Mesenchymal stem cell (in vitro differentiated cells and primary cell): ENCODE data around the gene MXI1.
"Not testable (repeated sequence)": the region's sequence is repeated elsewhere in the genome, so short reads cannot be mapped to it uniquely, and the experiment has no call there.

Experiments used
- DNase-seq: peaks from one replicate; pipeline ENCODE4 v3.0.0-alpha.2; 2013
- H2AFZ ChIP-seq: one replicate; pipeline ENCODE4 v1.6.1; 2013; ENCODE audit warnings: low read depth, mild to moderate bottlenecking, control low read depth, inconsistent platforms, low read length, moderate library complexity
- H2AK5ac ChIP-seq: 2 replicates; pipeline ENCODE4 v1.6.1; 2013; ENCODE audit warnings: low read length, moderate library complexity, mild to moderate bottlenecking, inconsistent platforms; ENCODE audit not compliant: severe bottlenecking
- H2BK120ac ChIP-seq: one replicate; pipeline ENCODE4 v1.6.1; 2013; ENCODE audit warnings: low read depth, mild to moderate bottlenecking, inconsistent platforms, low read length, moderate library complexity
- H2BK12ac ChIP-seq, 2 experiments: one replicate each; pipeline ENCODE4 v1.6.1; 2013; ENCODE audit warnings: inconsistent platforms in 2 of 2, low read length in 2 of 2, mild to moderate bottlenecking in 2 of 2, moderate library complexity in 2 of 2, control low read depth in 1 of 2
- H2BK15ac ChIP-seq: one replicate; pipeline ENCODE4 v1.6.1; 2013; ENCODE audit warnings: mild to moderate bottlenecking, low read depth, inconsistent platforms; ENCODE audit not compliant: poor library complexity, severe bottlenecking
- H2BK5ac ChIP-seq: 2 replicates; pipeline ENCODE4 v1.6.1; 2013; ENCODE audit warnings: low read depth, mild to moderate bottlenecking, low read length, control low read depth, inconsistent platforms; ENCODE audit not compliant: poor library complexity, severe bottlenecking
- H3K14ac ChIP-seq, 2 experiments: one replicate each; pipeline ENCODE4 v1.6.1; 2013; ENCODE audit warnings: inconsistent platforms in 2 of 2, low read length in 2 of 2, control low read depth in 1 of 2, mild to moderate bottlenecking in 1 of 2, moderate library complexity in 1 of 2
- H3K18ac ChIP-seq, 2 experiments: one replicate each; pipeline ENCODE4 v1.6.1; 2013; ENCODE audit warnings: inconsistent platforms in 2 of 2, low read length in 2 of 2, control low read depth in 1 of 2, low read depth in 1 of 2, mild to moderate bottlenecking in 1 of 2
- H3K23ac ChIP-seq, 2 experiments: one replicate each; pipeline ENCODE4 v1.6.1; 2013; ENCODE audit warnings: inconsistent platforms in 2 of 2, low read length in 2 of 2, mild to moderate bottlenecking in 2 of 2, moderate library complexity in 2 of 2, control low read depth in 1 of 2
- H3K27ac ChIP-seq: 2 replicates; pipeline ENCODE4 v1.5.1; 2013; ENCODE audit warnings: mild to moderate bottlenecking, moderate library complexity, low read length, control low read depth, inconsistent platforms; ENCODE audit not compliant: poor library complexity, severe bottlenecking
- H3K27me3 ChIP-seq, 2 experiments: 2 replicates each; pipeline versions ENCODE4 v1.6.1 to v1.7.0; 2013; ENCODE audit warnings: low read length in 2 of 2, mild to moderate bottlenecking in 2 of 2, moderate library complexity in 2 of 2, control low read depth in 1 of 2, inconsistent platforms in 1 of 2; ENCODE audit not compliant: control insufficient read depth in 1 of 2, insufficient read depth in 1 of 2
- H3K36me3 ChIP-seq, 2 experiments: 2 replicates each; pipeline versions ENCODE4 v1.6.1 to v1.7.0; 2013; ENCODE audit warnings: low read length in 2 of 2, control low read depth in 1 of 2, inconsistent platforms in 1 of 2, low read depth in 1 of 2, mild to moderate bottlenecking in 1 of 2; ENCODE audit not compliant: insufficient read depth in 2 of 2, control insufficient read depth in 1 of 2
- H3K4ac ChIP-seq, 2 experiments: one replicate each; pipeline ENCODE4 v1.6.1; 2013; ENCODE audit warnings: inconsistent platforms in 2 of 2, low read length in 2 of 2, mild to moderate bottlenecking in 2 of 2, moderate library complexity in 2 of 2, control low read depth in 1 of 2, low read depth in 1 of 2
- H3K4me1 ChIP-seq: 2 replicates; pipeline ENCODE4 v1.6.1; 2013; ENCODE audit warnings: low read depth, low read length, control low read depth; ENCODE audit not compliant: control insufficient read depth, insufficient read depth
- H3K4me2 ChIP-seq: 2 replicates; pipeline ENCODE4 v1.6.1; 2013; ENCODE audit warnings: low read length, mild to moderate bottlenecking, inconsistent platforms; ENCODE audit not compliant: poor library complexity, severe bottlenecking
- H3K4me3 ChIP-seq, 2 experiments: 2 replicates each; pipeline versions ENCODE4 v1.5.1 to v1.7.0; 2013; ENCODE audit warnings: low read length in 2 of 2, mild to moderate bottlenecking in 2 of 2, control low read depth in 1 of 2, low read depth in 1 of 2; ENCODE audit not compliant: insufficient read depth in 1 of 2
- H3K79me1 ChIP-seq: replicated peaks from 2 replicates; pipeline ENCODE4 v1.6.1; 2013; ENCODE audit warnings: mild to moderate bottlenecking, control low read depth, low read length, inconsistent platforms; ENCODE audit not compliant: poor library complexity, severe bottlenecking
- H3K9ac ChIP-seq: 2 replicates; pipeline ENCODE4 v1.7.0; 2013; ENCODE audit warnings: mild to moderate bottlenecking, low read length, moderate library complexity
- H3K9me3 ChIP-seq: 2 replicates; pipeline ENCODE4 v1.7.0; 2013; ENCODE audit warnings: mild to moderate bottlenecking, low read length; ENCODE audit not compliant: control insufficient read depth
- H4K8ac ChIP-seq: one replicate; pipeline ENCODE4 v1.6.1; 2013; ENCODE audit warnings: inconsistent platforms, mild to moderate bottlenecking, low read length, moderate library complexity
- H4K91ac ChIP-seq: one replicate; pipeline ENCODE4 v1.6.1; 2013; ENCODE audit warnings: mild to moderate bottlenecking, low read length, inconsistent platforms
- WGBS: methylation state at CpG from one replicate; pipeline ENCODE4 v1.1.7; 2013; ENCODE audit warnings: mixed read lengths; 5-methylcytosine and 5-hydroxymethylcytosine counted together

Gene MXI1

GRCh38 chr10:110241841-110242240 is 34.4 kb downstream of the MXI1 start:
- H3K4me3 ChIP-seq = no peak overlapping the region
- H3K27ac ChIP-seq = no peak overlapping the region
- peaks cover 0 to 21% of the 10 kb centered on the region in 2 experiments for H3K36me3 ChIP-seq
- no peak overlapping the region for H4K8ac ChIP-seq
- no peaks in the 10 kb centered on the region for H3K27me3 ChIP-seq
- H3K23ac ChIP-seq = no peak overlapping the region
- no peak overlapping the region for H3K14ac ChIP-seq
- no peak overlapping the region for H2BK5ac ChIP-seq
- no peak overlapping the region for H4K91ac ChIP-seq
- H3K4me1 ChIP-seq = no peaks in the 10 kb centered on the region
- H2AFZ ChIP-seq = no peak overlapping the region
- DNase-seq = no peak
- no peak overlapping the region for H2BK12ac ChIP-seq
- no peak overlapping the region for H3K9ac ChIP-seq
- no peak overlapping the region for H3K18ac ChIP-seq
- H3K4me2 ChIP-seq = no peak overlapping the region
- H2AK5ac ChIP-seq = no peak overlapping the region
- H2BK120ac ChIP-seq = no peak overlapping the region
- H3K9me3 ChIP-seq = no peaks in the 10 kb centered on the region
- no peak overlapping the region for H3K4ac ChIP-seq
- 15% methylated on average over 1 of the region's 2 CpGs for WGBS
- H3K79me1 ChIP-seq = peaks cover 6% of the 10 kb centered on the region
- no peak overlapping the region for H2BK15ac ChIP-seq

GRCh38 chr10:110242511-110242910 is 35.1 kb downstream of the MXI1 start:
- H3K4ac ChIP-seq = no peak overlapping the region
- H3K18ac ChIP-seq = no peak overlapping the region
- H3K4me2 ChIP-seq = no peak overlapping the region
- H2BK12ac ChIP-seq = no peak overlapping the region
- no peak overlapping the region for H3K9ac ChIP-seq
- no peak overlapping the region for H2AK5ac ChIP-seq
- WGBS = 89% methylated on average over 1 of the region's 1 CpG
- H2BK5ac ChIP-seq = no peak overlapping the region
- H3K27ac ChIP-seq = no peak overlapping the region
- no peak overlapping the region for H2AFZ ChIP-seq
- H3K9me3 ChIP-seq = no peaks in the 10 kb centered on the region
- H2BK120ac ChIP-seq = no peak overlapping the region
- no peak for DNase-seq
- H3K4me1 ChIP-seq = no peaks in the 10 kb centered on the region
- H3K14ac ChIP-seq = no peak overlapping the region
- peaks cover 0 to 18% of the 10 kb centered on the region in 2 experiments for H3K36me3 ChIP-seq
- H2BK15ac ChIP-seq = no peak overlapping the region
- H3K4me3 ChIP-seq = no peak overlapping the region
- H4K91ac ChIP-seq = no peak overlapping the region
- H3K79me1 ChIP-seq = peaks cover 5% of the 10 kb centered on the region
- no peaks in the 10 kb centered on the region for H3K27me3 ChIP-seq
- H4K8ac ChIP-seq = no peak overlapping the region
- H3K23ac ChIP-seq = no peak overlapping the region

GRCh38 chr10:110244550-110244949 is 37.1 kb downstream of the MXI1 start:
- Histone ChIP-seq H3K23ac (no peak overlapping the region), H2BK5ac (no peak overlapping the region), H3K4me1 (no peaks in the 10 kb centered on the region), H3K36me3 (peaks cover 0 to 11% of the 10 kb centered on the region in 2 experiments), H2BK15ac (no peak overlapping the region), H3K4me3 (no peak overlapping the region), H2BK120ac (no peak overlapping the region), H3K9me3 (no peaks in the 10 kb centered on the region), H2BK12ac (no peak overlapping the region), H2AK5ac (no peak overlapping the region), H4K91ac (no peak overlapping the region), H3K18ac (no peak overlapping the region), H3K27ac (no peak overlapping the region), H3K79me1 (peaks cover 2% of the 10 kb centered on the region), H4K8ac (no peak overlapping the region), H3K4ac (no peak overlapping the region), H3K9ac (no peak overlapping the region), H2AFZ (no peak overlapping the region), H3K14ac (no peak overlapping the region), H3K27me3 (no peaks in the 10 kb centered on the region), H3K4me2 (no peak overlapping the region)
- no peak for DNase-seq
- WGBS = no CpG with 5 or more reads among the region's 3 CpGs

GRCh38 chr10:110247833-110248232 is 40.4 kb downstream of the MXI1 start:
- H3K9ac ChIP-seq, H2AK5ac ChIP-seq, H3K4ac ChIP-seq, H2BK15ac ChIP-seq, H3K18ac ChIP-seq, H3K9me3 ChIP-seq, H3K4me3 ChIP-seq, H3K27me3 ChIP-seq, H4K91ac ChIP-seq, H4K8ac ChIP-seq, H2BK5ac ChIP-seq, H2AFZ ChIP-seq, H3K4me2 ChIP-seq, H3K14ac ChIP-seq, H2BK12ac ChIP-seq, DNase-seq, H3K4me1 ChIP-seq, H3K27ac ChIP-seq, H2BK120ac ChIP-seq, H3K79me1 ChIP-seq, H3K23ac ChIP-seq: not testable (repeated sequence)
- 100% methylated on average over 2 of the region's 5 CpGs for WGBS
- peaks cover 0 to 11% of the 10 kb centered on the region in 2 experiments for H3K36me3 ChIP-seq
